HepG2 (cell line): Measurements from ENCODE around the gene SEMA6B. TPM values are rescaled to one million over a fixed set of nuclear protein-coding genes. Genes with fewer than 3 reads are reported as not detected.

ENCODE experiments used
- CBX5 ChIP-seq: sonication (generic); formaldehyde crosslinking; IDR thresholded peaks from 2 replicates; pipeline ENCODE4 v1.4.0; 2020; ENCODE audit warnings: missing genetic modification reagents, borderline replicate concordance
- CHD4 ChIP-seq: fragments of 200-600 bp; sonication (generic); IDR thresholded peaks from 2 replicates; pipeline ENCODE4 v1.7.0; 2017; ENCODE audit warnings: mild to moderate bottlenecking, low read length, borderline replicate concordance
- MEIS1 ChIP-seq: sonication (generic); formaldehyde crosslinking; IDR thresholded peaks from 2 replicates; pipeline ENCODE4 v1.9.0; 2021; ENCODE audit warnings: mild to moderate bottlenecking, missing genetic modification reagents, moderate library complexity, borderline replicate concordance
- PCBP1 ChIP-seq: fragments of 200-400 bp; formaldehyde crosslinking; IDR thresholded peaks from 2 replicates; pipeline ENCODE4 v1.6.1; 2017; ENCODE audit warnings: mild to moderate bottlenecking, low read depth, low read length, borderline replicate concordance
- PTBP1 ChIP-seq: fragments of 200-400 bp; formaldehyde crosslinking; IDR thresholded peaks from 2 replicates; pipeline ENCODE4 v1.6.1; 2018; ENCODE audit warnings: low read length, low read depth; ENCODE audit not compliant: poor library complexity, severe bottlenecking
- REPIN1 ChIP-seq: sonication (generic); formaldehyde crosslinking; IDR thresholded peaks from 2 replicates; pipeline ENCODE4 v1.8.0; 2022; ENCODE audit warnings: missing genetic modification reagents, low read depth, mild to moderate bottlenecking, borderline replicate concordance
- THAP11 ChIP-seq: IDR thresholded peaks from 2 replicates; pipeline ENCODE4 v1.6.1; 2016; ENCODE audit warnings: missing biosample characterization, missing genetic modification reagents
- ZNF143 ChIP-seq: sonication (generic); formaldehyde crosslinking; IDR thresholded peaks from 2 replicates; pipeline ENCODE4 v1.4.0; 2020; ENCODE audit warnings: missing genetic modification reagents
- ZNF331 ChIP-seq: sonication (generic); formaldehyde crosslinking; IDR thresholded peaks from 2 replicates; pipeline ENCODE4 v1.4.0; 2020; ENCODE audit warnings: missing genetic modification reagents
- ZNF333 ChIP-seq: sonication (generic); formaldehyde crosslinking; IDR thresholded peaks from 2 replicates; pipeline ENCODE4 v1.4.0; 2020; ENCODE audit warnings: mild to moderate bottlenecking, missing genetic modification reagents, borderline replicate concordance
- ZNF598 ChIP-seq: sonication (generic); formaldehyde crosslinking; IDR thresholded peaks from 2 replicates; pipeline ENCODE4 v1.5.1; 2020; ENCODE audit warnings: mild to moderate bottlenecking, missing genetic modification reagents, borderline replicate concordance
- ZNF614 ChIP-seq: IDR thresholded peaks from 2 replicates; pipeline ENCODE4 v1.6.1; 2018; ENCODE audit warnings: missing biosample characterization, missing genetic modification reagents, inconsistent platforms, borderline replicate concordance
- ZNF703 ChIP-seq: sonication (generic); formaldehyde crosslinking; IDR thresholded peaks from 2 replicates; pipeline ENCODE4 v1.5.1; 2020; ENCODE audit warnings: missing genetic modification reagents, mild to moderate bottlenecking, moderate library complexity, borderline replicate concordance
- ZNF749 ChIP-seq: sonication (generic); formaldehyde crosslinking; IDR thresholded peaks from 2 replicates; pipeline ENCODE4 v1.8.0; 2022; ENCODE audit warnings: mild to moderate bottlenecking, missing genetic modification reagents, moderate library complexity, borderline replicate concordance
- polyA plus RNA-seq, 8 experiments: library from polyadenylated mRNA; depleted of rRNA in 3 of 8; stranded (reverse) in 7 of 8; unstranded in 1 of 8; fragments of >200 nt; fragmentation: Illumina TruSeq in 4 of 8; extraction: Trizol in 4 of 8; gene quantifications; 2 replicates each; pipeline versions ENCODE4 v1.2.1 to v1.2.3, GENCODE V29; 2011 to 2016; ENCODE audit warnings: low read depth in 4 of 8, missing spikeins in 1 of 8, mixed read lengths in 1 of 8; ENCODE audit not compliant: insufficient read depth in 1 of 8
- total RNA-seq, 5 experiments: library from RNA; depleted of rRNA; stranded (reverse); fragments of >200 nt; fragmentation: Illumina TruSeq; extraction: Trizol; gene quantifications; 2 replicates each; pipeline ENCODE4 v1.2.3, GENCODE V29; 2016; ENCODE audit warnings: low read depth in 1 of 5
- TF ChIP-seq, protein P1 (sequence below): sonication (generic); formaldehyde crosslinking; IDR thresholded peaks from 2 replicates; pipeline ENCODE4 v1.4.0; 2020; ENCODE audit warnings: missing genetic modification reagents, borderline replicate concordance
- TF ChIP-seq, protein P2 (sequence below): IDR thresholded peaks from 2 replicates; pipeline ENCODE4 v1.6.1; 2016
- TF ChIP-seq, protein P3 (sequence below), 2 experiments: IDR thresholded peaks; 2 replicates each; pipeline ENCODE4 v1.6.1; 2011 to 2012; ENCODE audit warnings: low read length in 2 of 2, borderline replicate concordance in 1 of 2, low read depth in 1 of 2, mild to moderate bottlenecking in 1 of 2, moderate library complexity in 1 of 2
- TF ChIP-seq, protein P4 (sequence below): sonication (generic); formaldehyde crosslinking; IDR thresholded peaks from 2 replicates; pipeline ENCODE4 v1.4.0; 2020; ENCODE audit warnings: missing genetic modification reagents, low read depth, mild to moderate bottlenecking, borderline replicate concordance

Gene SEMA6B
- total and polyA plus RNA-seq, 2 of the 13 experiments (the other 11 are each of a cell fraction or from before 2014, with no cell fraction given) = 45.5 to 67.1 TPM

DNA sequence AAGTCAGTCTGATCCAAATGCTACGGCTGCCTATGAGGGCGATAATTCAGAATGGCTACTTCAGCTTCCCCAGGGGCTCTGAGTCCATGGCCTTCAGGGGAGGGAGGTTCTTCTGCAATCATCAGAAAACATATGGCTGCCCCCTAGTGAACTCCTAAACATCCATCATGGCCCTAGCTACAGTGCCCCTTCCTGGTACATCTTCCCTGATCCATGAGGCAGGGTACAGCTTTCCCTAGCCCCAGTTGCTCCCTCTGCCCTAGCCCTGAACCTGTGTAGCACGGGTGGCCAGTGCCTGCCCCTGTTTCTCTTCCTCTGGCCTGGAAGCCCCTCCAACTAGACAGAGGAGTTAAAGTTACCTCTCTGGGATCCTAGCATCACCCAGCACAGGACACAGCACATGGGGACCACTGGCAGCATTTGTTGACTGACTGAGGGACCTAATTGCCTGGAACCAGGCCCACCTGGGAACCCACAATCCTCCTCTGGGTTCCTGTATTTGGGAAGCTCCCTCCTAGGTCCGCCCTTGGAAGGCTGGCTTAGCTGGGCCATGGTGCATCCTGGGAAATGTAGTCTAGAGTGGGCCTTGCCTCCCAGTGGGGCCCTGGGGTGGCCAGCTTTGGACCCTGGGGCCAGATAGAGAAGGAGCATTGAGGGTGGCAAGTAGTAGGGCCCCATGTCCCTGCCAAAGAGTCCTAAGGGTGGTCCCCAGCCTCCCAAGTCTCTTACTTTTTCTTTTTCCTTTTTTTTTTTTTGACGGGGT is 17.7 kb upstream of the SEMA6B start (continued):
- TF ChIP-seq, protein P1, sequence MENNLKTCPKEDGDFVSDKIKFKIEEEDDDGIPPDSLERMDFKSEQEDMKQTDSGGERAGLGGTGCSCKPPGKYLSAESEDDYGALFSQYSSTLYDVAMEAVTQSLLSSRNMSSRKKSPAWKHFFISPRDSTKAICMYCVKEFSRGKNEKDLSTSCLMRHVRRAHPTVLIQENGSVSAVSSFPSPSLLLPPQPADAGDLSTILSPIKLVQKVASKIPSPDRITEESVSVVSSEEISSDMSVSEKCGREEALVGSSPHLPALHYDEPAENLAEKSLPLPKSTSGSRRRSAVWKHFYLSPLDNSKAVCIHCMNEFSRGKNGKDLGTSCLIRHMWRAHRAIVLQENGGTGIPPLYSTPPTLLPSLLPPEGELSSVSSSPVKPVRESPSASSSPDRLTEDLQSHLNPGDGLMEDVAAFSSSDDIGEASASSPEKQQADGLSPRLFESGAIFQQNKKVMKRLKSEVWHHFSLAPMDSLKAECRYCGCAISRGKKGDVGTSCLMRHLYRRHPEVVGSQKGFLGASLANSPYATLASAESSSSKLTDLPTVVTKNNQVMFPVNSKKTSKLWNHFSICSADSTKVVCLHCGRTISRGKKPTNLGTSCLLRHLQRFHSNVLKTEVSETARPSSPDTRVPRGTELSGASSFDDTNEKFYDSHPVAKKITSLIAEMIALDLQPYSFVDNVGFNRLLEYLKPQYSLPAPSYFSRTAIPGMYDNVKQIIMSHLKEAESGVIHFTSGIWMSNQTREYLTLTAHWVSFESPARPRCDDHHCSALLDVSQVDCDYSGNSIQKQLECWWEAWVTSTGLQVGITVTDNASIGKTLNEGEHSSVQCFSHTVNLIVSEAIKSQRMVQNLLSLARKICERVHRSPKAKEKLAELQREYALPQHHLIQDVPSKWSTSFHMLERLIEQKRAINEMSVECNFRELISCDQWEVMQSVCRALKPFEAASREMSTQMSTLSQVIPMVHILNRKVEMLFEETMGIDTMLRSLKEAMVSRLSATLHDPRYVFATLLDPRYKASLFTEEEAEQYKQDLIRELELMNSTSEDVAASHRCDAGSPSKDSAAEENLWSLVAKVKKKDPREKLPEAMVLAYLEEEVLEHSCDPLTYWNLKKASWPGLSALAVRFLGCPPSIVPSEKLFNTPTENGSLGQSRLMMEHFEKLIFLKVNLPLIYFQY (CRISPR knock-in tag) = no peak
- TF ChIP-seq, protein P2, sequence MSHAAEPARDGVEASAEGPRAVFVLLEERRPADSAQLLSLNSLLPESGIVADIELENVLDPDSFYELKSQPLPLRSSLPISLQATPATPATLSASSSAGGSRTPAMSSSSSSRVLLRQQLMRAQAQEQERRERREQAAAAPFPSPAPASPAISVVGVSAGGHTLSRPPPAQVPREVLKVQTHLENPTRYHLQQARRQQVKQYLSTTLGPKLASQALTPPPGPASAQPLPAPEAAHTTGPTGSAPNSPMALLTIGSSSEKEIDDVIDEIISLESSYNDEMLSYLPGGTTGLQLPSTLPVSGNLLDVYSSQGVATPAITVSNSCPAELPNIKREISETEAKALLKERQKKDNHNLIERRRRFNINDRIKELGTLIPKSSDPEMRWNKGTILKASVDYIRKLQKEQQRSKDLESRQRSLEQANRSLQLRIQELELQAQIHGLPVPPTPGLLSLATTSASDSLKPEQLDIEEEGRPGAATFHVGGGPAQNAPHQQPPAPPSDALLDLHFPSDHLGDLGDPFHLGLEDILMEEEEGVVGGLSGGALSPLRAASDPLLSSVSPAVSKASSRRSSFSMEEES (CRISPR knock-in tag) = no peak
- TF ChIP-seq CHD4 (no peak), ZNF598 (CRISPR knock-in tag) (no peak), REPIN1 (CRISPR knock-in tag) (no peak), ZNF703 (CRISPR knock-in tag) (no peak), THAP11 (CRISPR knock-in tag) (peak; percentile 95), PTBP1 (no peak), ZNF331 (CRISPR knock-in tag) (no peak), PCBP1 (no peak), ZNF614 (no peak), ZNF333 (CRISPR knock-in tag) (no peak), ZNF143 (CRISPR knock-in tag) (peak; percentile 85), CBX5 (CRISPR knock-in tag) (no peak), ZNF749 (no peak), MEIS1 (CRISPR knock-in tag) (no peak)
- TF ChIP-seq, protein P3, sequence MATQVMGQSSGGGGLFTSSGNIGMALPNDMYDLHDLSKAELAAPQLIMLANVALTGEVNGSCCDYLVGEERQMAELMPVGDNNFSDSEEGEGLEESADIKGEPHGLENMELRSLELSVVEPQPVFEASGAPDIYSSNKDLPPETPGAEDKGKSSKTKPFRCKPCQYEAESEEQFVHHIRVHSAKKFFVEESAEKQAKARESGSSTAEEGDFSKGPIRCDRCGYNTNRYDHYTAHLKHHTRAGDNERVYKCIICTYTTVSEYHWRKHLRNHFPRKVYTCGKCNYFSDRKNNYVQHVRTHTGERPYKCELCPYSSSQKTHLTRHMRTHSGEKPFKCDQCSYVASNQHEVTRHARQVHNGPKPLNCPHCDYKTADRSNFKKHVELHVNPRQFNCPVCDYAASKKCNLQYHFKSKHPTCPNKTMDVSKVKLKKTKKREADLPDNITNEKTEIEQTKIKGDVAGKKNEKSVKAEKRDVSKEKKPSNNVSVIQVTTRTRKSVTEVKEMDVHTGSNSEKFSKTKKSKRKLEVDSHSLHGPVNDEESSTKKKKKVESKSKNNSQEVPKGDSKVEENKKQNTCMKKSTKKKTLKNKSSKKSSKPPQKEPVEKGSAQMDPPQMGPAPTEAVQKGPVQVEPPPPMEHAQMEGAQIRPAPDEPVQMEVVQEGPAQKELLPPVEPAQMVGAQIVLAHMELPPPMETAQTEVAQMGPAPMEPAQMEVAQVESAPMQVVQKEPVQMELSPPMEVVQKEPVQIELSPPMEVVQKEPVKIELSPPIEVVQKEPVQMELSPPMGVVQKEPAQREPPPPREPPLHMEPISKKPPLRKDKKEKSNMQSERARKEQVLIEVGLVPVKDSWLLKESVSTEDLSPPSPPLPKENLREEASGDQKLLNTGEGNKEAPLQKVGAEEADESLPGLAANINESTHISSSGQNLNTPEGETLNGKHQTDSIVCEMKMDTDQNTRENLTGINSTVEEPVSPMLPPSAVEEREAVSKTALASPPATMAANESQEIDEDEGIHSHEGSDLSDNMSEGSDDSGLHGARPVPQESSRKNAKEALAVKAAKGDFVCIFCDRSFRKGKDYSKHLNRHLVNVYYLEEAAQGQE (IDR thresholded peaks at IDR 0.05; ENCODE audit: borderline replicate concordance in 1 of 2, low read depth in 1 of 2, low read length in 2 of 2) = no peak
- TF ChIP-seq, protein P4, sequence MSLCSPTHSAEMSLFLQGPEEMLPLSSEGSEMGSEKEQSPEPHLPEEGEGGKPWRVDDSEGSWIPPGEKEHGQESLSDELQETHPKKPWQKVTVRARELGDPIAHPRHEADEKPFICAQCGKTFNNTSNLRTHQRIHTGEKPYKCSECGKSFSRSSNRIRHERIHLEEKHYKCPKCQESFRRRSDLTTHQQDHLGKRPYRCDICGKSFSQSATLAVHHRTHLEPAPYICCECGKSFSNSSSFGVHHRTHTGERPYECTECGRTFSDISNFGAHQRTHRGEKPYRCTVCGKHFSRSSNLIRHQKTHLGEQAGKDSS (CRISPR knock-in tag) = no peak
